Measurements from ENCODE around the gene NME9.

The NME9 gene

DNA sequence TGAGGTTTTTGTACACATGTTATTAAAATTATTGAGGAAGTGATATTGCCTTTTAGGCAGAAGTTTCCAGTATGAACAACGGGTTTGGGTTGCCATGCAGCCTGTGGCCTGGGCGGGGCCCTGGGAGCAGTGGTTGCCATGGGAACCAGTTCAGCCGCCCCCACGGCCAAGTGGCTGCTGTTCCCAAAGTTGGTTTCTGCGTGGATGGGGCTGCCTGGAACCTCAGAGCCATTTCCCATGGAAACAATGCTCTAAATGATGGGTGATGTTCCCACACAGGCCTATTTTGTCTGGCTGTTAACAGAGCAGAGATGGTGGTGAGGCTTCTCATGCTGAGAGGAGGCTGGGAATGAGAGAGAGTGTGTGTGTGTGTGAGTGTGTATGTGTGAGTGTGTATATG lies 38.3 kb upstream of the NME9 start:
- no peak for TF ChIP-seq CTCF (IDR thresholded peaks at IDR 0.05; ENCODE audit: borderline replicate concordance, insufficient read depth, low read depth, low read length)

DNA sequence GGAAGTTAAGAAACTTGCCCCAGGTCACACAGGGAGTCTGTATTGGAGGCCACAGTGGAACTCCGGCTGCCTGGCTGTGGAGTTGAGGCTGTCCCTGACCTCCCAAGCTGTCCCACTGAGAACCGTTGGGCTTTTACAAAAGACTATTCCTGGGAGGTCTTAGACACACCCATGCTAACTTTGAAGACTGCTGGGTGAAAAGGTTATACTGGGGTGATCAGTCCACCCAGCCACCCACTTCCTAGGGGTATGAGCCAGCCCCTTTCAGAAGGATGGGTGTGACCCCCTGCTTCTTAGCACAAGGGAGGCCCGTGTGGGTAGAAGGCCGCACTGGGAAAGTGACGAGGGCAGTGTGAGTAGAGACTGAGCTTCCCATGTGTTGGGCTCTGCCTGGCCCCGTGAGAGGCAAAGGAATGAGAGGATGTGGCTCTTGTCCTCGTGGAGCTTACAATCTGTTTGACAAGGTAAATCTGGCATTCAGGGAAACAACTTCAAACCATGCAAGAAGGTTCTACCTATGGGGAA lies 37.7 kb upstream of the NME9 start:
- no peak for TF ChIP-seq CTCF (IDR thresholded peaks at IDR 0.05; ENCODE audit: borderline replicate concordance, insufficient read depth, low read depth, low read length)

More for the DNA sequence above, 38.3 kb upstream of the NME9 start:
- H3K4me3 ChIP-seq (ENCODE audit: low read depth, low read length) = no peak overlapping the region

DNA sequence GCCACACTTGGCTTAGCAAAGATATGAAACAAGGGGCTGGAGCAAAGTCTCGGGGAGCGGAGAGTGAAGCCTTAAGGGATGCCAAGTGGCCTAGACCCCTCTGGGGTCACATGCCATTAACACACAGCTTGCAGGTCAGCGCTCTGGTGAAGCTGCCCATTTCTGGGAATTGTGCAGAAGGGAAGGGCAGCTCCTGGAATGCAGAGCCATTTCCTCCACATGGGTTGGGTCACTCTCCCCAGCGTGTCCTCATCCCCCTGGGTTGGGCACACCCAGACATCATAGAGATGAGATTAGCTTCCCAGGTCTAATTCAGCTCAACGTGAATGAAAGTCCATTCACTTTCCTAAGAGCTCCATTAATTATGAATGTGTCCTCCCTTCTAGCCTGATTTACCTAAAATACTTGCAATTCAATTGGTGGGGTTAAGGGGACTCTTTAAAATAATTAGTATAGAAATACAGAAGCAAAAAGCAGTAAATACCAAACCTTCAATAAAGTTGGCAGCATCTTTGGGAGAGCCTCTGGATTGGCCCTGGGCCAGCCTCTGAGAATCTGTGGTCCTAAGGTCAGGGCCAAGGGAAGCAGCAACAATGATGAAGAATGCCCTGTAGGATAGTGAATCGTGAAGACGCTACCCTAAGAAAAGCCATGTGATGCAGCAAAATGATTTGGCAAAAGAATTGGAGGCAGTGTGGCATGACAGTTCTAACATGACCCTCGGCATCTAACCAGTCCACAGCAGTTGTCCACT lies 36.5 kb upstream of the NME9 start:
- no peak overlapping the region for H3K4me3 ChIP-seq (ENCODE audit: low read depth, low read length)
- no peak for TF ChIP-seq CTCF (IDR thresholded peaks at IDR 0.05; ENCODE audit: borderline replicate concordance, insufficient read depth, low read depth, low read length)

More for the DNA sequence above, 37.7 kb upstream of the NME9 start:
- no peak overlapping the region for H3K4me3 ChIP-seq (ENCODE audit: low read depth, low read length)

DNA sequence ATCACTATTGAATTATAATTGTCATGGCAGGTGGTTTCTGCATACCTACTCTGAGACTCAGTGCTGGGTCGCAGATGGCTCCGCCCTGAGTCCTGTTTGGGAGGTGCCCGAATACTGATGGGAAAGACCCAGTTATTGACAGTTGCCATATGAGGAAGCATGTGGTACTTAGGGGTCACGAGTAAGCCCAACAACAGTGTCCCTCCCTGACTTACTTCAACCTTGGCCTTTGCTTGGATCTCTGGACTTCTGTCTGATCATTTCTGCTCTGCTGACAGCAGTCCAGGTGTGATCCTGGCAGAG lies 35.6 kb upstream of the NME9 start:
- no peak overlapping the region for H3K4me3 ChIP-seq (ENCODE audit: low read depth, low read length)
- no peak for TF ChIP-seq CTCF (IDR thresholded peaks at IDR 0.05; ENCODE audit: borderline replicate concordance, insufficient read depth, low read depth, low read length)

GRCh38 chr3:138364356-138365252 lies 35.0 kb upstream of the NME9 start:
- no peak overlapping the region for H3K4me3 ChIP-seq (ENCODE audit: low read depth, low read length)
- no peak for TF ChIP-seq CTCF (IDR thresholded peaks at IDR 0.05; ENCODE audit: borderline replicate concordance, insufficient read depth, low read depth, low read length)

DNA sequence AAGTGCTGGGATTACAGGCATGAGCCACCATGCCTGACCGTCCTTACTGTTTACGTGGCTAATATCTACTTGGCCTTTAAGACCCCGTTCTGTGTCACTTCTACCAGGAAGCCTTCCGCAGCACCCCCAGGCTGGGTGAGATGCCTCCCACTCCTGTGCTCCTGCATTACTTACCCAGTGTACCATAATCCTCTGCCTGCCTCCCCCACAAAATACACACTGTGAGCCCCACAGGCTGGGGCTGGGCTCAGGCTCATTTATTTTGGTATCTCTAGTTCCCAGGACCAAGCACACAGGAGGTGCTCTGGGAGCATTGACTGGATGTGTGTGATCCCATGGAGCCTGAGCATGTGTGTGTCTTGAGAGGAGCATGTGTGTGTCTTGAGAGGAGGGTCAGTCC lies 33.7 kb upstream of the NME9 start:
- no peak overlapping the region for H3K4me3 ChIP-seq (ENCODE audit: low read depth, low read length)
- TF ChIP-seq CTCF (IDR thresholded peaks at IDR 0.05; ENCODE audit: borderline replicate concordance, insufficient read depth, low read depth, low read length) = no peak

Measured in GM12875 (cell line).